HepG2 (cell line): ENCODE results near the gene AMBRA1. TPM values are rescaled to one million over a fixed set of nuclear protein-coding genes. Genes with fewer than 3 reads are reported as not detected.

ENCODE experiments used
- ATF7-NPFF ChIP-seq: sonication (generic); formaldehyde crosslinking; IDR thresholded peaks from 2 replicates; pipeline ENCODE4 v1.8.1; 2023; ENCODE audit warnings: mild to moderate bottlenecking, low read depth, missing genetic modification reagents, moderate library complexity
- HMGXB3 ChIP-seq: sonication (generic); formaldehyde crosslinking; IDR thresholded peaks from 2 replicates; pipeline ENCODE4 v1.4.0; 2020; ENCODE audit warnings: missing genetic modification reagents, borderline replicate concordance
- SOX13 ChIP-seq, 3 experiments: fragments of 450-650 bp in 1 of 3; sonication (generic) in 1 of 3; formaldehyde crosslinking in 1 of 3; IDR thresholded peaks in 2 of 3; conservative IDR thresholded peaks in 1 of 3; 2 replicates each; pipeline versions ENCODE4 v1.5.0 to v1.6.1; 2016 to 2020; ENCODE audit warnings: antibody characterized with exemption in 1 of 3, mild to moderate bottlenecking in 1 of 3, missing compliant biosample characterization in 1 of 3, missing genetic modification reagents in 1 of 3, moderate library complexity in 1 of 3
- TAF15 ChIP-seq: fragments of 200-400 bp; formaldehyde crosslinking; IDR thresholded peaks from one replicate; pipeline ENCODE4 v1.6.1; 2018; ENCODE audit warnings: mild to moderate bottlenecking, low read depth, low read length; ENCODE audit not compliant: poor library complexity, severe bottlenecking
- ZNF280D ChIP-seq: sonication (generic); formaldehyde crosslinking; IDR thresholded peaks from 2 replicates; pipeline ENCODE4 v1.5.1; 2020; ENCODE audit warnings: mild to moderate bottlenecking, missing genetic modification reagents
- ZNF362 ChIP-seq: sonication (generic); formaldehyde crosslinking; IDR thresholded peaks from 2 replicates; pipeline ENCODE4 v1.4.0; 2020; ENCODE audit warnings: missing genetic modification reagents, mild to moderate bottlenecking, borderline replicate concordance
- polyA plus RNA-seq, 8 experiments: library from polyadenylated mRNA; depleted of rRNA in 3 of 8; stranded (reverse) in 7 of 8; unstranded in 1 of 8; fragments of >200 nt; fragmentation: Illumina TruSeq in 4 of 8; extraction: Trizol in 4 of 8; gene quantifications; 2 replicates each; pipeline versions ENCODE4 v1.2.1 to v1.2.3, GENCODE V29; 2011 to 2016; ENCODE audit warnings: low read depth in 4 of 8, missing spikeins in 1 of 8, mixed read lengths in 1 of 8; ENCODE audit not compliant: insufficient read depth in 1 of 8
- total RNA-seq, 5 experiments: library from RNA; depleted of rRNA; stranded (reverse); fragments of >200 nt; fragmentation: Illumina TruSeq; extraction: Trizol; gene quantifications; 2 replicates each; pipeline ENCODE4 v1.2.3, GENCODE V29; 2016; ENCODE audit warnings: low read depth in 1 of 5
- TF ChIP-seq, protein P1 (sequence below): sonication (generic); formaldehyde crosslinking; conservative IDR thresholded peaks from 2 replicates; pipeline ENCODE4 v1.8.0; 2022; ENCODE audit warnings: mild to moderate bottlenecking, moderate library complexity, missing genetic modification reagents
- TF ChIP-seq, protein P2 (sequence below), 2 experiments: sonication (generic) in 1 of 2; formaldehyde crosslinking in 1 of 2; IDR thresholded peaks; 2 replicates each; pipeline versions ENCODE4 v1.5.1 to v1.6.1; 2011 to 2020; ENCODE audit warnings: borderline replicate concordance in 1 of 2, low read depth in 1 of 2, low read length in 1 of 2, mild to moderate bottlenecking in 1 of 2, missing genetic modification reagents in 1 of 2, moderate library complexity in 1 of 2
- TF ChIP-seq, protein P3 (sequence below): IDR thresholded peaks from 2 replicates; pipeline ENCODE4 v1.6.1; 2016; ENCODE audit warnings: low read depth, borderline replicate concordance
- TF ChIP-seq, protein P4 (sequence below): sonication (generic); formaldehyde crosslinking; IDR thresholded peaks from 2 replicates; pipeline ENCODE4 v1.8.1; 2023; ENCODE audit warnings: mild to moderate bottlenecking, missing genetic modification reagents

Gene AMBRA1
- total and polyA plus RNA-seq, 2 of the 13 experiments (the other 11 are each of a cell fraction or from before 2014, with no cell fraction given), result 15.7 to 26.0 TPM

- no peak for TF ChIP-seq HMGXB3 (CRISPR knock-in tag)
- TF ChIP-seq, protein P1, sequence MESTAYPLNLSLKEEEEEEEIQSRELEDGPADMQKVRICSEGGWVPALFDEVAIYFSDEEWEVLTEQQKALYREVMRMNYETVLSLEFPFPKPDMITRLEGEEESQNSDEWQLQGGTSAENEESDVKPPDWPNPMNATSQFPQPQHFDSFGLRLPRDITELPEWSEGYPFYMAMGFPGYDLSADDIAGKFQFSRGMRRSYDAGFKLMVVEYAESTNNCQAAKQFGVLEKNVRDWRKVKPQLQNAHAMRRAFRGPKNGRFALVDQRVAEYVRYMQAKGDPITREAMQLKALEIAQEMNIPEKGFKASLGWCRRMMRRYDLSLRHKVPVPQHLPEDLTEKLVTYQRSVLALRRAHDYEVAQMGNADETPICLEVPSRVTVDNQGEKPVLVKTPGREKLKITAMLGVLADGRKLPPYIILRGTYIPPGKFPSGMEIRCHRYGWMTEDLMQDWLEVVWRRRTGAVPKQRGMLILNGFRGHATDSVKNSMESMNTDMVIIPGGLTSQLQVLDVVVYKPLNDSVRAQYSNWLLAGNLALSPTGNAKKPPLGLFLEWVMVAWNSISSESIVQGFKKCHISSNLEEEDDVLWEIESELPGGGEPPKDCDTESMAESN, result no peak
- TF ChIP-seq SOX13 (IDR thresholded peaks at IDR 0.05), result no peak
- peak in 1 of 2 experiments; percentile 64; a peak in 1 of 4 replicates for TF ChIP-seq SOX13 (CRISPR knock-in tag; conservative IDR thresholded peaks at IDR 0.05 in 1 of 2, IDR thresholded peaks at IDR 0.05 in 1 of 2)
- no peak for TF ChIP-seq TAF15
- TF ChIP-seq, protein P2, sequence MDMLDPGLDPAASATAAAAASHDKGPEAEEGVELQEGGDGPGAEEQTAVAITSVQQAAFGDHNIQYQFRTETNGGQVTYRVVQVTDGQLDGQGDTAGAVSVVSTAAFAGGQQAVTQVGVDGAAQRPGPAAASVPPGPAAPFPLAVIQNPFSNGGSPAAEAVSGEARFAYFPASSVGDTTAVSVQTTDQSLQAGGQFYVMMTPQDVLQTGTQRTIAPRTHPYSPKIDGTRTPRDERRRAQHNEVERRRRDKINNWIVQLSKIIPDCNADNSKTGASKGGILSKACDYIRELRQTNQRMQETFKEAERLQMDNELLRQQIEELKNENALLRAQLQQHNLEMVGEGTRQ (IDR thresholded peaks at IDR 0.05; ENCODE audit: low read depth, low read length), result no peak
- TF ChIP-seq, protein P2 (CRISPR knock-in tag; IDR thresholded peaks at IDR 0.05; ENCODE audit: borderline replicate concordance), result no peak
- TF ChIP-seq ATF7-NPFF (CRISPR knock-in tag), result no peak
- TF ChIP-seq, protein P3, sequence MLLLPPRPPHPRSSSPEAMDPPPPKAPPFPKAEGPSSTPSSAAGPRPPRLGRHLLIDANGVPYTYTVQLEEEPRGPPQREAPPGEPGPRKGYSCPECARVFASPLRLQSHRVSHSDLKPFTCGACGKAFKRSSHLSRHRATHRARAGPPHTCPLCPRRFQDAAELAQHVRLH (CRISPR knock-in tag), result peak; percentile 77; the same call in 1 of the 2 replicates
- peak; percentile 24; the same call in 1 of the 2 replicates for TF ChIP-seq ZNF280D
- TF ChIP-seq, protein P4, sequence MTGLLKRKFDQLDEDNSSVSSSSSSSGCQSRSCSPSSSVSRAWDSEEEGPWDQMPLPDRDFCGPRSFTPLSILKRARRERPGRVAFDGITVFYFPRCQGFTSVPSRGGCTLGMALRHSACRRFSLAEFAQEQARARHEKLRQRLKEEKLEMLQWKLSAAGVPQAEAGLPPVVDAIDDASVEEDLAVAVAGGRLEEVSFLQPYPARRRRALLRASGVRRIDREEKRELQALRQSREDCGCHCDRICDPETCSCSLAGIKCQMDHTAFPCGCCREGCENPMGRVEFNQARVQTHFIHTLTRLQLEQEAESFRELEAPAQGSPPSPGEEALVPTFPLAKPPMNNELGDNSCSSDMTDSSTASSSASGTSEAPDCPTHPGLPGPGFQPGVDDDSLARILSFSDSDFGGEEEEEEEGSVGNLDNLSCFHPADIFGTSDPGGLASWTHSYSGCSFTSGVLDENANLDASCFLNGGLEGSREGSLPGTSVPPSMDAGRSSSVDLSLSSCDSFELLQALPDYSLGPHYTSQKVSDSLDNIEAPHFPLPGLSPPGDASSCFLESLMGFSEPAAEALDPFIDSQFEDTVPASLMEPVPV (CRISPR knock-in tag), result no peak
- TF ChIP-seq ZNF362, result no peak
These were observed 36.1 kb downstream of the AMBRA1 start (continued) for GRCh38 chr11:46557684-46558151.
